Camera-type eye (tissue), 1 donor: ENCODE results near the gene CHRM2. TPM values are rescaled to one million over a fixed set of nuclear protein-coding genes. Genes with fewer than 3 reads are reported as not detected.

ENCODE experiments used
- total RNA-seq: library from RNA; depleted of rRNA; stranded (reverse); fragments of >200 nt; gene quantifications from one replicate; pipeline ENCODE4 v1.2.3, GENCODE V29; 2014

Gene CHRM2
- 1.4 TPM for total RNA-seq

GRCh38 chr7:136868496-136869000 is at the start of gene CHRM2:
CHRM2 (plus strand) TSS chr7:136868652; CDS start chr7:137014866, 146,214 bp downstream.

